ENCODE results near the gene TMEM106A. TPM values are rescaled to one million over a fixed set of nuclear protein-coding genes. Genes with fewer than 3 reads are reported as not detected.

Gene TMEM106A
- total and polyA plus RNA-seq, 2 of the 13 experiments (the other 11 are each of a cell fraction or from before 2014, with no cell fraction given), result 16.9 to 35.9 TPM

GRCh38 chr17:43216762-43217613, 5.3 kb downstream of the TMEM106A start (continued):
- TF ChIP-seq PRDM15 (CRISPR knock-in tag; IDR thresholded peaks at IDR 0.05), result no peak
- TF ChIP-seq NFIB (CRISPR knock-in tag; IDR thresholded peaks at IDR 0.05; ENCODE audit: borderline replicate concordance), result no peak
- peak; percentile 25; the same call in 1 of the 2 replicates for TF ChIP-seq GABPB1 (CRISPR knock-in tag; IDR thresholded peaks at IDR 0.05)
- TF ChIP-seq ZNF180 (CRISPR knock-in tag; IDR thresholded peaks at IDR 0.05; ENCODE audit: borderline replicate concordance, low read depth), result no peak
- TF ChIP-seq ZBTB49 (CRISPR knock-in tag; IDR thresholded peaks at IDR 0.05; ENCODE audit: borderline replicate concordance), result 0 out of 2 replicates have a peak, but pooled peaks have one; percentile 58
- peak; percentile 55; the same call in 1 of the 2 replicates for TF ChIP-seq ZNF747 (CRISPR knock-in tag; IDR thresholded peaks at IDR 0.05; ENCODE audit: borderline replicate concordance)
- TF ChIP-seq IRF2 (CRISPR knock-in tag; IDR thresholded peaks at IDR 0.05), result peak; percentile 80; the same call in 1 of the 2 replicates
- TF ChIP-seq POLR2AphosphoS5 (IDR thresholded peaks at IDR 0.05; ENCODE audit: low read depth, low read length), result peak; percentile 72
- TF ChIP-seq GATAD1 (CRISPR knock-in tag; IDR thresholded peaks at IDR 0.05), result peak; percentile 49; the same call in 1 of the 2 replicates
- peak; percentile 87 for TF ChIP-seq HNF4A (CRISPR knock-in tag; IDR thresholded peaks at IDR 0.05)
- no peak; the same call in 1 of the 2 replicates for TF ChIP-seq ZNF652 (CRISPR knock-in tag; IDR thresholded peaks at IDR 0.05; ENCODE audit: borderline replicate concordance, low read depth)
- 0 out of 2 replicates have a peak, but pooled peaks have one; percentile 26 for TF ChIP-seq PRDM4 (CRISPR knock-in tag; IDR thresholded peaks at IDR 0.05; ENCODE audit: borderline replicate concordance)
- no peak; the same call in none of the 2 replicates for TF ChIP-seq ZNF614 (CRISPR knock-in tag; IDR thresholded peaks at IDR 0.05; ENCODE audit: borderline replicate concordance)
- peak; percentile 65 for TF ChIP-seq ZNF740 (CRISPR knock-in tag; IDR thresholded peaks at IDR 0.05)
- no peak for TF ChIP-seq ATF3 (CRISPR knock-in tag; IDR thresholded peaks at IDR 0.05)
- no peak for TF ChIP-seq TEAD2 (CRISPR knock-in tag; IDR thresholded peaks at IDR 0.05)
- TF ChIP-seq ZKSCAN1 (IDR thresholded peaks at IDR 0.05; ENCODE audit: low read length), result no peak
- TF ChIP-seq ZNF768 (CRISPR knock-in tag; IDR thresholded peaks at IDR 0.05), result no peak; the same call in 1 of the 2 replicates

Data from HepG2 (cell line).